GM18858 (cell line): Measurements from ENCODE around the gene ABCE1.

Experiments used
- ATAC-seq: cut with Tn5 transposase; IDR thresholded peaks from one replicate; pipeline ENCODE4 v1.9.1; 2021; ENCODE audit not compliant: unreplicated experiment

The ABCE1 gene

DNA sequence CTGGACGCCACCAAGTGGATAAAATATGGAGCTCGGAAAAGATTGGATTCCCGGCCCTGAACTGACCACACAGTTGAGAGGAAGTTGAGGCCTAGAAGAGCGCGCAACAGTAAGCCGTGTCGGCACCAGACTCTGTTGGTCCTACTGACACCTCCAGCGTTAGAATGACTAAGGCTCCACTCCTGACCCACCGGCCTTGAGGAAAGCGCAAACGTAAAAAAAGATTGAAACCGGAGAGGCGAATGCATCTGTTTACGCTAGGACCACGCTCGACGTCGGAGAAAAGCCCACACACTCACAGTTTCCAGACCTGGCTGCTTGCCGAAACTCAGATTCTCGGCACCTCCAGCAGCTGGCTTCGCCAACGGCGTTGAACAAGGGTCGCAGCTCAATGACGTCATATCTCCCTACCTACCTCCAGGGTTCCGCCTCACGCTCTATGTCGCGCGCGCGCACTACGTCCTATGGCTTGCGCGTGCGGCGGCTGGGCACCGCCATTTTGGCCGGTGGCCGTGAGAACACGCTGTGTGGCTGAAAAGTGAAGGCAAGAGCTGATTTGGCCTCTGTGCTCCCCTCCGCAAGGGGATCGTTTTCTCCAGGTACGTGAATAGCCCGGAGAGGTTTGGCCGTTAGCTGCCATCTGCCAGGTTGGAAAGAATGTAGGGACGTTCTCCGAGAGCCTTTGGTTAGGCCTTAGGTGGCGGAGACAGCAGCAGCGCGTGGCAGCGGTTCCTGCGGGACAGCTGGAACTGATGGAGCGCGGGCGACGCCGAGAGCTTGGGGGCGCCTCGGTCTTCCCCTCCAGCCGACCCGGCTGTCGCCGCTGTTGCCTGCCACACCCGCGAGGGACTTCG, at the start of gene ABCE1, which contains the start of gene ANAPC10:
Gene ABCE1, plus strand, starts transcription at position 491 of the 854 bp plus-strand sequence. CDS start 6,102 bp downstream, outside the sequence.
Gene ANAPC10, minus strand, starts transcription at position 376 of the 854 bp plus-strand sequence. CDS start 2,097 bp downstream, outside the sequence.
- ATAC-seq, result peak; percentile 61

DNA sequence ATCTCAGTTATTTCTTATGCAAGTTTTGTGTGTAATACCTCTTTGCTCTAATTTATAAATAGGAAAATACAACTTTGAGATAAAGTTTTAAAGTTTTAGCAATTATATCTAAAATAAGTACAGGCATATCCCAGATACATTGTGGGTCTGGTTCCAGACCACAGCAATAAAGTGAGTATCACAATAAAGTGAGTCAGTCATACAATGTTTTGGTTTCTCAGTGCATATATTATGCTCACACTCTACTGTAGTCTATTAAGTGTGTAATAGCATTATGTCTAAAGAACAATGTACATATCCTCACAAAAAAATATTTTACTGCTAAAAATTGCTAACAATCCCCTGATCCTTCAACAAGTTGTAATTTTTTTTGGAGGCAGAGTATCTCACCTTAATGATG, 49.3 kb upstream of the ABCE1 start:
- no peak for ATAC-seq

DNA sequence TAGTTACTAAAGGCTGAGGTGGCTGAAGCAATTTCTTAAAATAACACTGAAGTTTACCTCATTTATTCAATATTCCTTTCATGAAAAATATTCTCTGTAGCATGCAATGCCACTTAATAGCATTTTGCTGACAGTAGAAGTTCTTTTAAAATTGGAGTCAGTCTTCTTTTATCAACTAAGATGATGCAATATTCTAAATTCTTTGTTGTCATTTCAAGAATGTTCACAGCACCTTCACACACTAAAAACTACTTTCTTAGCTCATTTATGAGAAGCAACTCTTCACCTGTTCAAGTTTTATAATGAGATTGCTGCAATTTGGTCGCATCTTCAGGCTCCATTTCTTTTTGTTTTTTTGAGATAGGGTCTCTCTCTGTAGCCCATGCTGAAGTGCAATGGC, 48.9 kb upstream of the ABCE1 start:
- no peak for ATAC-seq

DNA sequence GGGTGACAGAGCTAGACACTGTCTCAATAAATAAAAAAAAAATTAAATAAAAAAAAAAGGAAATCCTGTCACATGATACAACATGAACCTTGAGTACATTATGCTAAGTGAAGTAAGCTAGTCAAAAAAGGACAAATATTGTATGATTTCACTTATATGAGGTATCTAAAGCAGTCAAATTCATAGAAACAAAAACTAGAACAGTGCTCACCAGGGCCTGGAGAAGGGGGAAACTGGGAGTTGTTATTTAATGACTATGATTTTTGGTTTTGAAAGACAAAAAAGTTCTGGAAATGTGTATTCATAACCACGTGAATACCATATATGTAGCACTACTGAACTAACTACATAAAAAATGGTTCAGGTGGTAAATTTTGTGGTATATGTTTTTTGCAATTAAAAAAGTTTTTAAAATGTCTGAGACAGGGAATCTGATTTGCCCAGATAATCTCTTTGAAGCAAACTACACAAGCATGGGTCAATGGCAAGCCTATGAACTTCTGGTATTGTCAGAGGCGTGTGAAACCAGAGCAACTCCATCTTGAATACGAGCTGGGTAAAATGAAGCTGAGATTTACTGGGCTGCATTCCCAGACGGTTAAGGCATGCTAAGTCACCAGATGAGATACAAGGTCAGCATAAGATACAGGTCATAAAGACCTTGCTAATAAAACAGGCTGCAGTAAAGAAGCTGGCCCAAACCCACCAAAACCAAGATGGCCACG, 42.4 kb upstream of the ABCE1 start:
- no peak for ATAC-seq

DNA sequence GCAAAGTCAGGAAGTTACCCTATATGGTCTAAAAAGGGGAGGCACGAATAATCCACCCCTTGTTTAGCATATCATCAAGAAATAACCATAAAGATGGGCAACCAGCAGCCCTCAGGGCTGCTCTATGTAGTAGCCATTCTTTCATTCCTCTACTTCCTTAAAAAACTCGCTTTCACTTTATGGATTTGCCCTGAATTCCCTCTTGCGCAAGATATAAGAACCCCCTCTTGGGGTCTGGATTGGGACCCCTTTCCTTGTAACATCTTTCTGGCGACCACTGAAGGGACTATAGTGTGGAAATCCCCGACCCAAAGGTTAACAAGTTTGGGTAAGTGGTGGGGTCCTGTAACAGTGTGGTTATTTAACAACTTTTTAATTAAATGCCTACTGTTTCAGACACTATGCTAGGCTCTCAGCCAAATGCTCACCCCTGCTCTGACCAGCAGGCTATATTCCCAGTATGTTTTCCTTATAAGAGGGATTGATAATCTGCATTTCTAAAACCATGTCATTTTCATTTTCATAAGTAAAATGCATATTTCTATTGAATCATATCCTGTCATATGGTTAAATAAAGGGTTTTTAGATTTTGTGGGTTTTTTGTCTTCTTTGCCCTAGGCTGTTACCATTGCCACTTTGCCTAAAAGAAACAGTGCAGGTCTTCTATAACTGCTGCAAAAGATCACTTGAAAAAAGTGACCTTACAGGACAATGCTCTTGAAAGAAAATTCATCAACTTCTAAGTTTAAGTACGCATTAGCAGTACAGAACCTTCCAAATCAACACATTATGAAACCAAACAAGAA, 41.6 kb upstream of the ABCE1 start:
- no peak for ATAC-seq

DNA sequence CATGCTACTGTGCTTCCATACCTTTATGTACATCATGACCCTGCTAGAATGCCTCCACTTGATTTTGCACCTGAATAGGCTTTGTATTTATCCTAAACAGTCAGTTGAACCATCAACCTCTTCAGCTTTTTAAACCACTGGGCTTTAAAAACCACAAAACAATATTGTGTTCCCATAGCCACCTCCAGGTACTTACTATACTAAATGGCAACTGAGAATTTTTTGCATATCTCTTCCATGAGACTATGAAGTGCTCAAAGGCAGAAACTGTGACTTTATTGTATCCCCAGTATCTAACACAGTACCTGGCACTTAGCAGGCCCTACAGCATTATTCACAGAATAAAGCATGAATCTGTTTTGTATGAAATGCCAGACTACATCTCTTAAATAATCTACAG, 39.9 kb upstream of the ABCE1 start:
- ATAC-seq, result no peak

DNA sequence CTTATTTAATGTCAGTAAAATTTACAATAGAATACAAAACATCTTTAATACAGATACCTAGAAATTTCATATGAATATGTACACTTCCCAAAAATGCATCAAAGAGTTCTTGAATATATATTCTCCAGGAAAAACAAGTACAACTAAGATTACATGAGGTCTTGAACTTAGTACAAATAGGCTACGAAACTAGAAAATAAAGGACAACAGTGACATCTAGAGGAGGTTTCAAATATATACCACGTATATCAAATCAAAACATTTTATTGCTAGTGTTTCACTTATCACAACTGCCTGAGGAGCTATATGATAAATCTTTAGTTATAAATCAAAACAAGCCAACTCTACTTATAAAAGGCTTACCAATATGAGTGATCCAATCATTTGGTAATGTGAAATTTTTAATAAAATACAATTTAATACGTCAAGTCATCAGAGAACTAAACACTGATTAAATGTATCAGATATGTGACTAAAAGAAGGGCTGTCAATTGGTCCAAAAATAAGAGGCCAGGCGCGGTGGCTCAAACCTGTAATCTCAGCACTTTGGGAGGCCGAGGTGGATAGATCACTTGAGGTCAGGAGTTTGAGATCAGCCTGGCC, 36.7 kb upstream of the ABCE1 start:
- peak; percentile 73 for ATAC-seq

DNA sequence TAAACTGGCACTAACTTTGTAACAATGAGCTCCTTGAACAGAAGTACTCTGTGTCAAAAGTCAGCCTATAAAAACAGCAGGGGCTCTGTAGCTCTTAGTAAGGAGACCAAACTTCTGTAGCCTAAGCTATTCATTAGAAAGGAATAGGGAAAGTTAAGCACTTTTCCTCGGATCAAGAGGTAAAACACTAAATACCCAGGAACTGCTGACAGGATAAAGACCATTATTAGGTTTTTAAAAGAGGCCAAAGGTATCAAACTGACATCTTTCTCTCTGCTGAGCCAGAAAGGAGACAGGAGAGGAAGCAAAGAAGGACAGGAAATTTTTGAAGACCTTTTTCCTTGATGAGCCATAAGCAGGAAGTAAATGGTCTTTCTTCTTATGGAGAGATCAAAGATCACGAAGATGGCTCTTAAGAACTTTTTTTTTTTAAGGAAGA, 32.0 kb upstream of the ABCE1 start:
- ATAC-seq, result no peak

DNA sequence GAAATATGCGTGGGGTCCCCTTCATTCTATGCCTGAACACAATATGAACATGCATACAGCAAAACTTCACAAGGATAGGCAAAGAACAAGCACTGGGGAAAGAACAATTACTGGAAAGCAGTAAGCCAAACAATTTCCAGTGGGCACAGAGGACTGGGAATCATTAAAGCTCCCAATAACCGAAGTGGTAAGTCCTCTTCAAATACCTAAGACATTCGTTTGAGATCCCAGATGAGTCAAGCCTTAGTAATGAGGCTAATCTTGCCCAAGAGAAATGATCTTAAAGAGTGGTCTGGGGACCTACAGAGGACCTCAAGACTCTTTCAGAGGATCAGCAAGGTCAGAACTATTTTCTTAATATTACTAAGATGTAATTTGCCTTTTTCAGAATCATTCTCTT, 28.8 kb upstream of the ABCE1 start:
- ATAC-seq, result no peak

DNA sequence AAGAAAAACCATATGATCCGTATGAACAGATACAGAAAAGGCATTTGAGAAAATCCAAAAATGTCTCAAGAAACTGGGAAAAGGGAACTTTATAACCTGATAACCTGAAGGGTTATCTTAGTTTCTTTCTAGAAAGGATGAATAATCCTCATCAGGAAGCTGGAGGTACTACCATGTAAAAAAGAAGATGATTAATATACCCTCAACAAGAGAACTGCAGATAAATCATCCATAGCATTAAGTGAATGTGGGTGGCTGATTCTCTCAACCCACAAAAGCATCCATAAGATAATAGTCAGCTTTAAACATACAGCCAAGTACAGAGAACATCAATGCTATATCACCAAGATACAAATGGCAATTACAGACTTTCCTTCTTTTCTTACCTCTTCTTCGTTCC, 26.6 kb upstream of the ABCE1 start:
- no peak for ATAC-seq

DNA sequence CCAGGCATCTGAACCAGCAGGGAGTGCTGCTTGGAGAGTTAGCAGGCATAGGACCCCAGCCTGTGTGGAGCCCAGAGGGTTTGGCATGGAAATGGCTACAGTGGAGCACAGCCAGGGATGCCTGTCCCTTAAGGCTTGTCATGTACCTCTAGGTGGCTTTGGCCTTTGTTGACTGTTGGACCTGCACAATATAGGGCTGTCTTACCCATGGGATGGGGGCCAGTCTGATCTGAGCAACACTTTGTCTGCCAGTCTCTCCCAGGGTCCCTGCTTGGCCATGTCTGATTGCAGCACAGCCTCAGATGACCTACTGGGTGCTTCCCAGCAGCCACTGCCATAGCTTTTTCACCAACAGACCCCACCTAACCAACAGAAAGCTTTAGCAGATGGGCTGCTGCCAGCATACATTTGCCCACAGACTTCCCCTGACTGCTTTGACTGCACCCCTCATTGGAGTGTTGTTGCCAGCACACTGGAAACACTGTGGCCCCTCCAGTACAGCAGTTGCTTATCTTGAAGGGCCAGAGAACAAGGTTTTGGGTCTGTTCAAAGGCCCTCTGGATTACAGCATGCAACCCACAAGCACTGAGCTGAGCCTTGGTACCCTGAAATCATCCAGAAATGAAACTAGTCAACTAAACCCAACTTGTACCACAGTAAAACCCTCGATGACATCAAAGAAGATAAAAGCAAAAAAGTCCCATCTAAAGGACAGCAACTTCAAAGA, 22.2 kb upstream of the ABCE1 start:
- ATAC-seq, result no peak

DNA sequence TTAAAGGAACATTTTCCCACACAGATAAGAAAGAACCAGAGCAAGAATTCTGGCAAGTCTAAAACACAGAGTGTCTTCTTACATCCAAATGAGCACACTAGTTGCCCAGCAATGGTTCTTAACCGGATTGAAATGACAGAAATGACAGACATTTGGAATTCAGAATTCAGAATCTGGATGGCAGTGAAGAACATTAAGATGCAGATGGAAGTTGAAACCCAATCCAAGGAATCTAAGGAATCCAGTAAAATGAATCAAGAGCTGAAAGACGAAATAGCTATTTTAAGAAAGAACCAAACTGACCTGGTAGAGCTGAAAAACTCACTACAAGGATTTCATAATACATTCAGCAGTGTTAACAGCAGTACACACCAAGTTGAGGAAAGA, 21.6 kb upstream of the ABCE1 start:
- no peak for ATAC-seq

DNA sequence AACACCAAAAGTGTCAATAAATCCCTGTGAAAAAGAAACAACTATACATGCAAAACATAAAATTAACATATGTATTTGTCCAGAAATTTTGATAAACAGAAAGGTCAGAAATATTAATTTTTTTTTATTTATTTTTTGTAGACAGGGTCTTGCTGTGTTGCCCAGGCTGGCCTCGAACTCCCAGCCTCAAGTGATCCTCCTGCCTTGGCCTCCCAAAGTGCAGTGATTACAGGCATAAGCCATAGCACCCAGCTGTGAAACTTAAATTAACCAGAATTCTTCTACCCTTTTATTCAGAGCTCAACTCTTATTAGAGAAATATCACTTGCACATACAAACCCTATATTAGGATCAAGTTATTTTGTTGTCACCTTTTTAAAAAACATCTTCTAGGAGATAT, 16.4 kb upstream of the ABCE1 start:
- no peak for ATAC-seq

DNA sequence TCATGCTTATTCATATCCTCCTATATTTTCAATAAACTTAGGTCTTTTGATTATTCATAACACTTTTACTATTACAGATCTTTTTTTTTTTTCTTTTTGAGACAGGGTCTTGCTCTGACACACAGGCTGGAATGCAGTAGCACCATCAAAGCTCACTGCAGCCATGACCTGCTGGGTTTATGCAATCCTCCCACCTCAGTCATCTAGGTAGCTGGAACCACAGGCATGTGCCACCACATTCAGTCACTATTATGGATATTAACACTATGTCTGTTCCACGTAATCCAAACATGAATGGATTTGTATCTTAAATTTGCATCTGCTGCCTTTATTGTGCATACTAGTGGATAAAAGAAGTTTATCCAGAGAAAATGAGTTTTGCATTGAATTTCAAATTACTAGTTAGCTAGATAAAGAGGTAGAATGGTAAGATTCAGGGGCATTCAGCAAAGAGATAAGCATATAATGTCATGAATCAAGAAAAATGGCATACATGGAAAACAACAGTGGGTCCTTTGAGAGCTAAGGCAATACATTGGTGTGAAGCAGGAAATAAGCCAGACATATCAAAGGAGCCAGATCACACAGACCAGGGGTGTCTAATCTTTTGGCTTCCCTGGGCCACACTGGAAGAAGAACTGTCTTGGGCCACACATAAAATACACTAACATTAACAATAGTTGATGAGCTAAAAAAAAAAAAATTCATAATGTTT, 14.1 kb upstream of the ABCE1 start:
- no peak for ATAC-seq

DNA sequence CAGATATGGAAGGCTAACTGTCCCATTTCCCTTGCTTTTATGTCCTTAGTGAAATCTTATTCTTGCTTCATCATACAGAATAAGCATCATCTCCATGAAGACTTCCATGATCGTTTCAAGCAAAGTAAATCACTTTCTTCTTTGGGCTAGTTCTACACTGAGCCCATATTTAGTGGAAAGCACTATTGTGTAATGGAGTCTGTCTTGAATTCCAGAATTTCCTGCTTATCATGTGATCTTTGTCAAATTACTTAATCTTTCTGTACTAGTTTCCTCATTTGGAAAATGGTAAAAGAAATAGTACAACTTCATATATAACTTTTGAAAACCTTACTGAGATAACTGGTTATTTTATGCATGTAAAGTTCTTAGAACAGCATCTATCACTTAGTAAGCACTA, 7.7 kb upstream of the ABCE1 start:
- no peak for ATAC-seq

DNA sequence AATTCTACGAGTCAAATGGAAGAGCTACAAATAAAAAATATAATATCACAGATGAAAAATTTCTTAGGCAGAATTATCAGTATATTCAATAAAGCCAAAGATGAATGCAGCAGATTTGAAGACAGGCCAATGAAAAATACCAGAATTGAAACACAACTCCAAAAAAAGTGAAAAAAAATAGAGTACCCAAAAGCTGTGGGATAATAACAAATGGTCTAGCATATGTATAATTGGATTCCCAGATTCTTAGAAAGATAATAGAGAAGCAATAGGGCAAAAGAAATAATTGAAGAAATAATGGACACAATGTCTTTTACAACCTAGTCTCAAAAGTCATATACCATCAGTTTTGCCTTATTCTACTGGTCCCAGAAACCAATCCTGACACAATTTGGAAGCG, 4.5 kb upstream of the ABCE1 start:
- no peak for ATAC-seq

DNA sequence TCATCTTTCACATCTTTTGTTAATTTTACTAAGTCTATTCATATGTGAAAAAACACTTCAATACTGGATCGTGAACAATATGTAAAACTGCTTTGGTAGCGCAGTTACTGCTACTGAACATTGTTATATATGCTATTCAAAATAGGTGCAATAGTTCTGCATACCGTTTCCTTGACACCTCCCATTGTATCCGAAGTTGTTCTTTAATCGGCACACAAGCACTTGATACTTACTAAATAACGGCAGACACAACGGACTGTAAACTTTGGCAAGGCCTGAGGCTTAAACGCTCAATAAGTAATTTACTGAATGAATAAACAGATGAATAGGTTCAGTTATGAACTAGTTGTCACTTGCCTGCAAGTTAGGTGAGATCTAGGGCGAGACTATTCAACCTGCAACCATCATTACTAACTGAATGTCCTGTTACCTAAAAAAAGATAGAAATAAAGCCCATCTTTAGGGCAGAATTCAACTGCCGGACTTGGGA, 735 bp upstream of the ABCE1 start:
- no peak for ATAC-seq

DNA sequence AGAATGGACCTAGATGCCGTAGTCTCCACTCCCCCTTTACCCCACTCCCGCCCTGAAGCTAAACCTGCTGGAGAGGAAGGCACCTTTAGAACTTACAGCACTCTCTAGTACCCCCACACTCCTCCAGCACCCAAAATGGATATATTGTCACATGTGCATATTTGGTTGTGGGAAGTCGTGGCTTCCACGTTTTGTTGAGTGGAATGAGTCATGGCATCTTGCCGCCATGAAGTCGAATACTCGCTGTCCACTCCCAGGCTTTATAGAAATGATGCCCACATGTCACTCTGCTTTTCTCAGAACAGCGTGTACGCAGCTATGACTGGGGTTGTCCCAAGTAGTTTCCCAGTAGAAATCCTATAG, 545 bp downstream of the ABCE1 start:
- peak; percentile 5 for ATAC-seq

DNA sequence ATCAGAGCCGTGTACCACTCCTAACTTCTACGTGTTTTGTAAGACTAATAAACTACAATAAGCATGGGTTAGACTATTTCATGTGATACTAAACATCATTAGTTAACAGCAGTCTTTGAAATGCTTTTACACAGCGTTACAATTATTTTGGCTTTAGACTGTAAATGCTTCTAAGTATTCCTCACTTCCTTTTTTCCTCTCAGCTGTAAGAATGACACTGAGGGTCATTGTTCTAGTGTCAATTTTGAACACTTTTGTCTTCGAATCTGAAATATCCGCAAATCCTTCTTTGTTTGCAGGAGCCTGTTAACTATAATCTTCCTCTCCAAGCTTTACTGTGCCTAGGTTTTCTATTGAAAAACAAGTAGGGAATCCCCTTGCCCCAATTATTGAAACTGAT, 1.5 kb downstream of the ABCE1 start:
- ATAC-seq, result no peak

DNA sequence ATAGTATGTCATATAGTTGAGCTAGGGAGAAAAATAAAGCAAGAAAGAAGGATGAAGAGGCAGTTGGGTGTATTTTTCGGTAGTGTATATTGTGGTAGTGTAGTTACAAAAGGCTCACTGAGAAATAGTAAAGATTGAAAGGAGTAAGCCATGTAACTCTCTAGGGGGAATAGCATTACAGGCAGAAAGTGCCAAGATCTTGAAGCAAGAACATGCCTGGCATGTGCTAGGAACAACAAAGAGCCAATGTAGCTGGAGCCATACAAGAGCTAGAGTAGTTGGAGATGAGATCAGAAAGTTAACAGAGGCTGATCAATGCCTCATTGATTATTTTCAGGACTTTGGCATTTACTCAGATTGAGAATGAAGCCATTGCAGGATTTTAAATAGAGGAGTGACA, 3.0 kb downstream of the ABCE1 start:
- no peak for ATAC-seq
